ENCODE results near the gene PLXDC1.

GRCh38 chr17:39022924-39023323, 128.5 kb downstream of the PLXDC1 start:
- TF ChIP-seq CTCF (IDR thresholded peaks at IDR 0.05) (no peak), POLR2A (IDR thresholded peaks at IDR 0.05) (no peak)

Data from adrenal gland (tissue), 5 donors.